ENCODE results near the gene ADRB1. TPM values are rescaled to one million over a fixed set of nuclear protein-coding genes. Genes with fewer than 3 reads are reported as not detected.

ADRB1 gene
- total RNA-seq, 1 donor, result not detected

GRCh38 chr10:114046087-114046458 is 2.4 kb downstream of the ADRB1 start:
- Histone ChIP-seq H3K27ac (ENCODE audit: low read depth, low read length) (no peak overlapping the region), H3K4me1 (ENCODE audit: insufficient read depth, low read length) (no peaks in the 10 kb centered on the region), H4K20me1 (ENCODE audit: insufficient read depth, low read length) (no peaks in the 10 kb centered on the region), H3K9me3 (ENCODE audit: low read depth, low read length) (no peaks in the 10 kb centered on the region), H3K27me3 (ENCODE audit: insufficient read depth, low read length) (peaks cover 71% of the 10 kb centered on the region), H3K36me3 (ENCODE audit: insufficient read depth, low read length) (no peaks in the 10 kb centered on the region), H3K79me2 (ENCODE audit: insufficient read depth, low read length) (no peaks in the 10 kb centered on the region), H3K4me3 (ENCODE audit: insufficient read depth, low read length) (no peak overlapping the region), H3K4me2 (ENCODE audit: insufficient read depth, low read length) (no peak overlapping the region), H2AFZ (ENCODE audit: low read length) (no peak overlapping the region)
- no peak for TF ChIP-seq CTCF (IDR thresholded peaks at IDR 0.05; ENCODE audit: extremely low read depth, low read depth, low read length)
- DNase-seq (ENCODE audit: insufficient read length, low spot score, missing footprints), result no peak

- H2AFZ ChIP-seq (ENCODE audit: low read length), result no peak overlapping the region
- no peak for TF ChIP-seq CTCF (IDR thresholded peaks at IDR 0.05; ENCODE audit: extremely low read depth, low read depth, low read length)
- H3K4me2 ChIP-seq (ENCODE audit: insufficient read depth, low read length), result no peak overlapping the region
- H3K27me3 ChIP-seq (ENCODE audit: insufficient read depth, low read length), result peaks cover 53% of the 10 kb centered on the region
- no peaks in the 10 kb centered on the region for H3K9me3 ChIP-seq (ENCODE audit: low read depth, low read length)
- DNase-seq (ENCODE audit: insufficient read length, low spot score, missing footprints), result no peak
- H3K36me3 ChIP-seq (ENCODE audit: insufficient read depth, low read length), result no peaks in the 10 kb centered on the region
- no peak overlapping the region for H3K27ac ChIP-seq (ENCODE audit: low read depth, low read length)
- no peaks in the 10 kb centered on the region for H3K4me1 ChIP-seq (ENCODE audit: insufficient read depth, low read length)
- no peaks in the 10 kb centered on the region for H4K20me1 ChIP-seq (ENCODE audit: insufficient read depth, low read length)
- H3K4me3 ChIP-seq (ENCODE audit: insufficient read depth, low read length), result no peak overlapping the region
- H3K79me2 ChIP-seq (ENCODE audit: insufficient read depth, low read length), result no peaks in the 10 kb centered on the region
Observed at GRCh38 chr10:114048472-114048871, 4.8 kb downstream of the ADRB1 start.

- no peak overlapping the region for H2AFZ ChIP-seq (ENCODE audit: low read length)
- H3K4me1 ChIP-seq (ENCODE audit: insufficient read depth, low read length), result no peaks in the 10 kb centered on the region
- peaks cover 31% of the 10 kb centered on the region for H3K27me3 ChIP-seq (ENCODE audit: insufficient read depth, low read length)
- TF ChIP-seq CTCF (IDR thresholded peaks at IDR 0.05; ENCODE audit: extremely low read depth, low read depth, low read length), result no peak
- no peak overlapping the region for H3K4me2 ChIP-seq (ENCODE audit: insufficient read depth, low read length)
- no peak overlapping the region for H3K27ac ChIP-seq (ENCODE audit: low read depth, low read length)
- H3K79me2 ChIP-seq (ENCODE audit: insufficient read depth, low read length), result no peaks in the 10 kb centered on the region
- H3K9me3 ChIP-seq (ENCODE audit: low read depth, low read length), result no peaks in the 10 kb centered on the region
- H3K4me3 ChIP-seq (ENCODE audit: insufficient read depth, low read length), result no peak overlapping the region
- H3K36me3 ChIP-seq (ENCODE audit: insufficient read depth, low read length), result no peaks in the 10 kb centered on the region
- no peak for DNase-seq (ENCODE audit: insufficient read length, low spot score, missing footprints)
- H4K20me1 ChIP-seq (ENCODE audit: insufficient read depth, low read length), result no peaks in the 10 kb centered on the region
Observed at GRCh38 chr10:114051714-114052113, 8.0 kb downstream of the ADRB1 start.

GRCh38 chr10:114052255-114052654 is 8.6 kb downstream of the ADRB1 start:
- H3K36me3 ChIP-seq (ENCODE audit: insufficient read depth, low read length), result no peaks in the 10 kb centered on the region
- no peak overlapping the region for H3K4me2 ChIP-seq (ENCODE audit: insufficient read depth, low read length)
- H4K20me1 ChIP-seq (ENCODE audit: insufficient read depth, low read length), result no peaks in the 10 kb centered on the region
- no peak for DNase-seq (ENCODE audit: insufficient read length, low spot score, missing footprints)
- no peaks in the 10 kb centered on the region for H3K4me1 ChIP-seq (ENCODE audit: insufficient read depth, low read length)
- TF ChIP-seq CTCF (IDR thresholded peaks at IDR 0.05; ENCODE audit: extremely low read depth, low read depth, low read length), result no peak
- no peak overlapping the region for H2AFZ ChIP-seq (ENCODE audit: low read length)
- H3K27ac ChIP-seq (ENCODE audit: low read depth, low read length), result no peak overlapping the region
- peaks cover 25% of the 10 kb centered on the region for H3K27me3 ChIP-seq (ENCODE audit: insufficient read depth, low read length)
- no peaks in the 10 kb centered on the region for H3K79me2 ChIP-seq (ENCODE audit: insufficient read depth, low read length)
- no peaks in the 10 kb centered on the region for H3K9me3 ChIP-seq (ENCODE audit: low read depth, low read length)
- H3K4me3 ChIP-seq (ENCODE audit: insufficient read depth, low read length), result no peak overlapping the region
